CD14-positive monocyte (primary cell): ENCODE data around the gene ANO2. TPM values are rescaled to one million over a fixed set of nuclear protein-coding genes. Genes with fewer than 3 reads are reported as not detected.

Experiments
- DNase-seq, 3 donors: peaks; one replicate each; pipeline ENCODE4 v3.0.0-alpha.2; 2011 to 2022
- H2AFZ ChIP-seq: 2 replicates; pipeline ENCODE4 v1.6.0; 2012; ENCODE audit warnings: mild to moderate bottlenecking, low read depth, low read length, inconsistent platforms; ENCODE audit not compliant: insufficient read depth, poor library complexity, severe bottlenecking
- H3K27ac ChIP-seq, 2 donors: 1 replicate in 1 of 2; 2 replicates in 1 of 2; pipeline ENCODE4 v1.5.1; 2012 to 2013; ENCODE audit warnings: low read length in 2 of 2, control low read depth in 1 of 2, inconsistent platforms in 1 of 2, low read depth in 1 of 2, mild to moderate bottlenecking in 1 of 2
- H3K27me3 ChIP-seq, 2 donors: one replicate each; pipeline versions ENCODE4 v1.6.0 to v1.6.1; 2011 to 2013; ENCODE audit warnings: low read length in 2 of 2; ENCODE audit not compliant: control insufficient read depth in 2 of 2, insufficient read depth in 2 of 2
- H3K36me3 ChIP-seq, 2 donors: replicated peaks in 1 of 2; 1 replicate in 1 of 2; 2 replicates in 1 of 2; pipeline versions ENCODE4 v1.5.1 to v1.6.1; 2012 to 2013; ENCODE audit warnings: low read length in 2 of 2, control low read depth in 1 of 2, inconsistent platforms in 1 of 2, mild to moderate bottlenecking in 1 of 2; ENCODE audit not compliant: insufficient read depth in 2 of 2, control insufficient read depth in 1 of 2
- H3K4me1 ChIP-seq, 2 donors: 1 replicate in 1 of 2; 2 replicates in 1 of 2; pipeline versions ENCODE4 v1.5.1 to v1.6.1; 2012 to 2013; ENCODE audit warnings: low read length in 2 of 2, control low read depth in 1 of 2, inconsistent platforms in 1 of 2, mild to moderate bottlenecking in 1 of 2, moderate library complexity in 1 of 2; ENCODE audit not compliant: insufficient read depth in 2 of 2, control insufficient read depth in 1 of 2
- H3K4me2 ChIP-seq: replicated peaks from 2 replicates; pipeline ENCODE3; 2012; ENCODE audit warnings: low read length, moderate library complexity, mild to moderate bottlenecking; ENCODE audit not compliant: poor library complexity, severe bottlenecking; ENCODE audit errors: extremely low read depth
- H3K4me3 ChIP-seq, 3 experiments: fragments of 200-600 bp in 1 of 3; sonication (generic) in 1 of 3; replicated peaks in 1 of 3; 1 replicate in 2 of 3; 2 replicates in 1 of 3; pipeline ENCODE4 v1.5.1; 2011 to 2013; ENCODE audit warnings: low read length in 3 of 3, mild to moderate bottlenecking in 3 of 3, control low read depth in 2 of 3, low read depth in 2 of 3, inconsistent platforms in 1 of 3, moderate library complexity in 1 of 3
- H3K79me2 ChIP-seq: 2 replicates; pipeline ENCODE4 v1.6.0; 2012; ENCODE audit warnings: mild to moderate bottlenecking, control low read depth, inconsistent platforms, low read length, moderate library complexity; ENCODE audit not compliant: insufficient read depth
- H3K9ac ChIP-seq: 2 replicates; pipeline ENCODE4 v1.6.0; 2017; ENCODE audit warnings: low read length, mild to moderate bottlenecking; ENCODE audit not compliant: insufficient read depth, poor library complexity, severe bottlenecking
- H3K9me3 ChIP-seq, 2 donors: replicated peaks in 1 of 2; 1 replicate in 1 of 2; 2 replicates in 1 of 2; pipeline versions ENCODE4 v1.5.1 to v1.6.1; 2012 to 2013; ENCODE audit warnings: low read length in 2 of 2, control low read depth in 1 of 2; ENCODE audit not compliant: control insufficient read depth in 1 of 2, insufficient read depth in 1 of 2
- H4K20me1 ChIP-seq: 2 replicates; pipeline ENCODE4 v1.6.0; 2012; ENCODE audit warnings: mild to moderate bottlenecking, low read length, control low read depth, moderate library complexity; ENCODE audit not compliant: insufficient read depth
- H3K27ac Mint-ChIP-seq, 7 donors: one replicate each; pipeline ENCODE4 v1.8.0; 2020; ENCODE audit warnings: mild to moderate bottlenecking in 7 of 7, mixed read lengths in 7 of 7, moderate library complexity in 6 of 7, inconsistent platforms in 2 of 7
- H3K27me3 Mint-ChIP-seq, 3 donors: one replicate each; pipeline ENCODE4 v1.8.0; 2021 to 2022; ENCODE audit warnings: low read depth in 3 of 3, mild to moderate bottlenecking in 3 of 3, mixed read lengths in 3 of 3, moderate library complexity in 3 of 3, inconsistent platforms in 1 of 3
- H3K36me3 Mint-ChIP-seq, 2 donors: one replicate each; pipeline ENCODE4 v1.8.0; 2020; ENCODE audit warnings: mixed read lengths in 2 of 2, inconsistent platforms in 1 of 2, mild to moderate bottlenecking in 1 of 2
- H3K4me1 Mint-ChIP-seq: one replicate; pipeline ENCODE4 v1.8.0; 2020; ENCODE audit warnings: mild to moderate bottlenecking, mixed read lengths
- H3K4me3 Mint-ChIP-seq, 2 donors: one replicate each; pipeline ENCODE4 v1.8.0; 2020; ENCODE audit warnings: mild to moderate bottlenecking in 2 of 2, mixed read lengths in 2 of 2, moderate library complexity in 1 of 2
- H3K9me3 Mint-ChIP-seq, 7 donors: one replicate each; pipeline ENCODE4 v1.8.0; 2020 to 2022; ENCODE audit warnings: mixed read lengths in 7 of 7, mild to moderate bottlenecking in 6 of 7, moderate library complexity in 6 of 7, inconsistent platforms in 2 of 7
- WGBS: methylation state at CpG from one replicate; pipeline ENCODE4 v1.1.5; 2013; ENCODE audit warnings: missing lambda C conversion rate; ENCODE audit not compliant: insufficient coverage; 5-methylcytosine and 5-hydroxymethylcytosine counted together
- intact Hi-C, 2 donors: fragments of 100-400 bp; cut with micrococcal nuclease; formaldehyde crosslinking; loops; one replicate each; pipeline versions ENCODE4 v1.15.0 to v1.15.1; 2023
- polyA plus RNA-seq, 3 donors: library from polyadenylated mRNA; depleted of rRNA in 1 of 3; unstranded in 2 of 3; stranded (reverse) in 1 of 3; fragments of 300-500 nt in 2 of 3; fragments of >200 nt in 1 of 3; fragmentation: Illumina TruSeq in 2 of 3; gene quantifications; 1 replicate in 2 of 3; 2 replicates in 1 of 3; pipeline ENCODE4 v1.2.3, GENCODE V29; 2012 to 2021
- TF ChIP-seq, protein P1 (sequence below): fragments of 200-600 bp; IDR thresholded peaks from one replicate; pipeline ENCODE4 v1.8.0; 2022; ENCODE audit warnings: antibody characterized with exemption, mild to moderate bottlenecking

The ANO2 gene
- polyA plus RNA-seq, 3 donors: not detected

DNA sequence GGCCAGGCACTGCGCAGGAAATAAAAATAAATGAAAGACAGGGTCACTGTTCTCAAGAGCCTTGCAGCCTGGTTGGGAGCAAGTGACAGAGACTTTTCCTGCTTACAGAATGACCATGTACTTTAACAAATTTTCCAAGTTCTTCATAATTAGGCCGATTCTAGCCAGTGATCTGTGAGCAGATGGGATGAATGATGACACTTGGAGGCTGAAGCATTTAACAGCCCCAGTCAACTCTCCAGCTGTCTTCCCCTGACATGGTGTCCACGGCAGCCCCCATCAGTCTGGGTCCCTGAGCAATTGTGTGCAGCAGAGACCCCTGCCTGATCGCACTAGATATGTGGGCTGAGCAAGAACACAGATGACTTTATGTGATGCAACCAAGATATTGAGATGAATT is 314.3 kb downstream of the ANO2 start:
- no peak overlapping the region for H3K4me3 ChIP-seq
- H3K27me3 ChIP-seq: no peaks in the 10 kb centered on the region
- intact Hi-C loops: no loop called here
- no peaks in the 10 kb centered on the region for H3K79me2 ChIP-seq
- H3K4me2 ChIP-seq: no peak overlapping the region
- H3K4me3 Mint-ChIP-seq: no peak overlapping the region
- peaks cover 0 to 2% (median 0%) of the 10 kb centered on the region in 7 donors for H3K9me3 Mint-ChIP-seq
- H3K9me3 ChIP-seq: no peaks in the 10 kb centered on the region
- H3K9ac ChIP-seq: no peak overlapping the region
- H3K4me1 Mint-ChIP-seq: no peaks in the 10 kb centered on the region
- H3K4me1 ChIP-seq: no peaks in the 10 kb centered on the region
- 90% methylated on average over 1 of the region's 4 CpGs for WGBS
- no peaks in the 10 kb centered on the region for H3K36me3 ChIP-seq
- no peak for DNase-seq
- H4K20me1 ChIP-seq: no peaks in the 10 kb centered on the region
- peaks cover 5 to 10% (median 9%) of the 10 kb centered on the region in 3 donors for H3K27me3 Mint-ChIP-seq
- H3K27ac Mint-ChIP-seq: no peak overlapping the region
- no peak overlapping the region for H2AFZ ChIP-seq
- H3K36me3 Mint-ChIP-seq: no peaks in the 10 kb centered on the region
- no peak overlapping the region for H3K27ac ChIP-seq
- TF ChIP-seq, protein P1, sequence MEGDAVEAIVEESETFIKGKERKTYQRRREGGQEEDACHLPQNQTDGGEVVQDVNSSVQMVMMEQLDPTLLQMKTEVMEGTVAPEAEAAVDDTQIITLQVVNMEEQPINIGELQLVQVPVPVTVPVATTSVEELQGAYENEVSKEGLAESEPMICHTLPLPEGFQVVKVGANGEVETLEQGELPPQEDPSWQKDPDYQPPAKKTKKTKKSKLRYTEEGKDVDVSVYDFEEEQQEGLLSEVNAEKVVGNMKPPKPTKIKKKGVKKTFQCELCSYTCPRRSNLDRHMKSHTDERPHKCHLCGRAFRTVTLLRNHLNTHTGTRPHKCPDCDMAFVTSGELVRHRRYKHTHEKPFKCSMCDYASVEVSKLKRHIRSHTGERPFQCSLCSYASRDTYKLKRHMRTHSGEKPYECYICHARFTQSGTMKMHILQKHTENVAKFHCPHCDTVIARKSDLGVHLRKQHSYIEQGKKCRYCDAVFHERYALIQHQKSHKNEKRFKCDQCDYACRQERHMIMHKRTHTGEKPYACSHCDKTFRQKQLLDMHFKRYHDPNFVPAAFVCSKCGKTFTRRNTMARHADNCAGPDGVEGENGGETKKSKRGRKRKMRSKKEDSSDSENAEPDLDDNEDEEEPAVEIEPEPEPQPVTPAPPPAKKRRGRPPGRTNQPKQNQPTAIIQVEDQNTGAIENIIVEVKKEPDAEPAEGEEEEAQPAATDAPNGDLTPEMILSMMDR: no peak

GRCh38 chr12:5628501-5628900 is 316.6 kb downstream of the ANO2 start:
- intact Hi-C loops: no loop called here
- TF ChIP-seq, protein P1: no peak

More at GRCh38 chr12:5628501-5628900, 316.6 kb downstream of the ANO2 start:
- no peak for DNase-seq
- Histone ChIP-seq H2AFZ (no peak overlapping the region), H3K4me3 (no peak overlapping the region), H3K4me2 (no peak overlapping the region), H3K9me3 (no peaks in the 10 kb centered on the region), H4K20me1 (no peaks in the 10 kb centered on the region), H3K79me2 (no peaks in the 10 kb centered on the region), H3K4me1 (no peaks in the 10 kb centered on the region), H3K27ac (no peak overlapping the region), H3K27me3 (no peaks in the 10 kb centered on the region), H3K9ac (no peak overlapping the region), H3K36me3 (no peaks in the 10 kb centered on the region)
- Mint-ChIP-seq H3K27me3 (peaks cover 6 to 14% (median 11%) of the 10 kb centered on the region in 3 donors), H3K4me3 (no peak overlapping the region), H3K4me1 (peaks cover 8% of the 10 kb centered on the region), H3K36me3 (no peaks in the 10 kb centered on the region), H3K27ac (no peak overlapping the region), H3K9me3 (peaks cover 0 to 6% (median 0%) of the 10 kb centered on the region in 7 donors)
- WGBS: no CpG with 5 or more reads among the region's 8 CpGs
